Ecto neural progenitor cell (in vitro differentiated cells): ENCODE measurements around the gene MTRF1.
A peak's percentile ranks its signal among the peaks of the same experiment; 100 is the strongest.

Source experiments
- DNase-seq: peaks from one replicate; pipeline ENCODE4 v3.0.0-alpha.2; 2018; ENCODE audit warnings: low spot score

MTRF1 gene, protein sequence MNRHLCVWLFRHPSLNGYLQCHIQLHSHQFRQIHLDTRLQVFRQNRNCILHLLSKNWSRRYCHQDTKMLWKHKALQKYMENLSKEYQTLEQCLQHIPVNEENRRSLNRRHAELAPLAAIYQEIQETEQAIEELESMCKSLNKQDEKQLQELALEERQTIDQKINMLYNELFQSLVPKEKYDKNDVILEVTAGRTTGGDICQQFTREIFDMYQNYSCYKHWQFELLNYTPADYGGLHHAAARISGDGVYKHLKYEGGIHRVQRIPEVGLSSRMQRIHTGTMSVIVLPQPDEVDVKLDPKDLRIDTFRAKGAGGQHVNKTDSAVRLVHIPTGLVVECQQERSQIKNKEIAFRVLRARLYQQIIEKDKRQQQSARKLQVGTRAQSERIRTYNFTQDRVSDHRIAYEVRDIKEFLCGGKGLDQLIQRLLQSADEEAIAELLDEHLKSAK

GRCh38 chr13:41263261-41263971 lies at the start of gene MTRF1:
Gene MTRF1, minus strand, starts transcription at chr13:41263576. Its CDS starts 2,669 bp downstream, at chr13:41260907.
- DNase-seq: peak; percentile 80

- no peak for DNase-seq
These were observed 49.7 kb upstream of the MTRF1 start for GRCh38 chr13:41313117-41313516.

DNA sequence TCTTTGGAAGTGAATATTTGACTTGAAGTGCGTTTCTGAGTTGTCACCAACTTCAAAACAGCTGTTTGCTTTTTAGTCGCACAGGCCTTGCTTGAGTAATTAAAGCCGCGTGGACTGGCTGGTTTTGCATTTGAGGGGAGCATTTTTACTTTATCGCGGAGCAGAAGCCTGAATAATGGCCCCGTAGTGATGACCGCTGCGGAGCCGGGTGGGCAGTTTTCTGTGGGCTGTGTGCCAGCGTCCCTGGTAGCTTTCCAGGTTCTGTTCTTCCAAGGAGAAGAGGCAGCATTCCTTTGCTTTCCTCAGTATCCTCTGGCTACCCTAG lies 48.8 kb upstream of the MTRF1 start:
- DNase-seq: no peak

- no peak for DNase-seq
These were observed 48.2 kb upstream of the MTRF1 start for GRCh38 chr13:41311406-41312175.

DNA sequence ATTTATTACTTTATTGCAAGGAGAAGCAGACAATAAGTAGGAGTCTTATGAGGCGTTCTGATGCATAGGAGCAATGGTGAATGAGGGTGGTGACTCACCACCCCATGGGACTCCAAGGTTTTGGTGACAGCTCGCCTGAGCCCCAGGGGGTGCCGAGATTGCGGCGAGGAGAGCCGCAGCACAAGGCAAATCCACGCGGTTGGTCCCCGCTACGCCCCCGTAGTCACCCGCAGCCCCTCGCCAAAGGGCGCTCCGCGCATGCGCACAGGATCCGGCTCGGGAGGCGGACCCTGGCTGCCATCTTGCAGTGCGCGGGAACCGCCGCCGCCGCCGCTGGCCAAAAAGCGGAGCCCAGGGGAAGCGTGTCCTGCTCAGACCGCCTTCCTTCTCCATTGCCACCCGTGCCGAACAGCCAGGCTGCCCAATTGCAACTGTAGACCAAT lies 47.6 kb upstream of the MTRF1 start, which contains the start of gene NAA16:
NAA16 (plus strand) TSS at position 305 of the 443 bp plus-strand sequence. CDS start 262 bp downstream, outside the sequence.
- peak; percentile 97 for DNase-seq

- DNase-seq: no peak
These were observed 44.7 kb upstream of the MTRF1 start for GRCh38 chr13:41307884-41308640.

DNA sequence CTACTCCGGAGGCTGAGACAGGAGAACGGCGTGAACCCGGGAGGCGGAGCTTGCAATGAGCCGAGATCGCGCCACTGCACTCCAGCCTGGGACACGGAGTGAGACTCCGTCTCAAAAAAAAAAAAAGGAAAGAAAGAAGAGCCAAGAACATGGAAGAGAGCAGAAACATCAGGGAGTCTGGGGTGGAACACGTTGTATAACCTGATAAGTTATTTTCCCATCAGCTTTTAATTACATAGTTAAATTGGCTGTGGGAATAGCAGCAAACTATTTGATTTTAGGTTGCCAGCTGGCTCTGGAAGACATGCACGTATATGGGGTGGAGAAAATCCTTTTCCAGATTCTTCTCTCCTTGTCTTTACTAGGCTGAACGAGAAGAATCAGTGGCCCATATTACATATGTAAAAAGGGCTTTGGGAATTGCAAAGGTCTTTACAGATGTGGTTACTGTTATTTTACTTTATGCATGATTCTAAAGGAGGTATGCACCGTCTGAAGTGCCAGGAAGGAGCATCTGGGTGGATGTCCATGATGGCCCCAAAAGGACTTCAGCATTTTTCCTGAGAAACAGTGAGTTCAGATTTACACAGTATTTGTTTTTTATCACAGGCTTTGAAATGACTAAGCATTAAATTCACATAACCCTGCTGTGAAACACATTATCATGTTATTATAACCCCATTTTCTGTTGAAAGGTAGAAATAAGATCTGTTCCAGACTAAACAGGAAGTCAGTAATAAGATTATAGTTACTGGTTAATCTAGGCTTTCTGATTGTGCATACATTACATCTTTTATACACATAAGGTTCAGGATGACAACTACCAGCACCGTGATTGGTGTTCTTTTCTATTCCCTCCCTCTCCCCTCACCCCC lies 43.1 kb upstream of the MTRF1 start:
- no peak for DNase-seq

DNA sequence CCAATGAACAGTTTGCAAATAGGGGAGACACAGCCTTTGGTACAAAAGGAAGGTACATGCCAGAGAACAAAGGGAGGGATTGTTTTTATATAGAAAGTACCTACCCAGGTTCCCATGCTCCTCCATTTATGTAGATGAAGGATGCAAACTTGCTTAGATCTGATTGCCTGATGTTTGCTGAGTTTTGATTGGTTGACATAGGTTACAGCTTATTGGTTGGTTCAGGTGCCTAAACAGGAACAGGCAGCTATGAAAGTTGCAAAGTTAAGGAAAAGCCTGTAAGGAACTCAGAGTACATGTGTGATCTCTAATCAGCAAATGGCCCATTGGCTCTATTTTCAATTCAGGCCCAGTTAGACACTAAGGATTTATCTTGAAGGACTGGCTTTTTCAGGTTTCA lies 41.2 kb upstream of the MTRF1 start:
- no peak for DNase-seq

- no peak for DNase-seq
These were observed 39.4 kb upstream of the MTRF1 start for GRCh38 chr13:41302743-41303142.

- no peak for DNase-seq
These were observed 36.1 kb upstream of the MTRF1 start for GRCh38 chr13:41299316-41300094.

- no peak for DNase-seq
These were observed 33.7 kb upstream of the MTRF1 start for GRCh38 chr13:41296879-41297646.

- DNase-seq: no peak
These were observed 32.6 kb upstream of the MTRF1 start for GRCh38 chr13:41295973-41296372.

DNA sequence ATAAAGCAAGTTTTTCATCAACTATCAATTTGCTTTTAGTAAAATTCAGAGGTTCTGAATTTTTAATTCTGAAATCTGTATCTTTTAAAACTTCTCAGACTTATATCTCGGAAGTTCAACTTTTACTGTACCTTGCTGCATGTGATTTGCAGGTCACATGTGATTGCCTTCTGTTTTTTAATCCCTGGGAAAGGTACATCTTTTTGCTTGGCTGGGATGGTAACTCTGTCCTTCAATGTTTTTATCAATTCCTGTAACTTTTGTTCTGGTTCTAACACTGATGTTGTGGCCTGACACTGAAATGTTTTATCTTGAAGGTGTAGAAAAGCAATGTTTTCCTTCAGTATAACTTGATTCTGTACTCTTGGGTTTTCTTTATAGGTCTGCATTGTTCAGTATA lies 31.5 kb upstream of the MTRF1 start:
- no peak for DNase-seq

- no peak for DNase-seq
These were observed 29.9 kb upstream of the MTRF1 start for GRCh38 chr13:41293272-41293671.

DNA sequence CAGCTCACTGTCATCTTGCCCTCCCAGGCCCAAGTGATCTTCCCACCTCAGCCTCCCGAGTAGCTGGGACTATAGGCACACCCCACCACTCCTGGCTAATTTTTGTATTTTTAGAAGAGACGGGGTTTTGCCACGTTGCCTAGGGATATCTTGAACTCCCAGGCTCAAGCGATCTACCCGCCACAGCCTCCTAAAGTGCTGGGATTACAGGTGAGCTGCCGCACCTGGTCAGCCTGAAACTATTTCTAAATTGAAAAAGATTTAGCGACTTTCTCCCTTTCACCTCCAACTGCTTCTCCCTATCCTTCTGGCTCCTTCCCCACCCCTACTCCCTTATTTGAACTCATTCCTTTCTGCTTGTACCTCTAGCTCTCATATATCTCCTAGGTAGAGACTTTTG lies 27.9 kb upstream of the MTRF1 start:
- DNase-seq: no peak

- no peak for DNase-seq
These were observed 26.1 kb upstream of the MTRF1 start for GRCh38 chr13:41289463-41289881.

DNA sequence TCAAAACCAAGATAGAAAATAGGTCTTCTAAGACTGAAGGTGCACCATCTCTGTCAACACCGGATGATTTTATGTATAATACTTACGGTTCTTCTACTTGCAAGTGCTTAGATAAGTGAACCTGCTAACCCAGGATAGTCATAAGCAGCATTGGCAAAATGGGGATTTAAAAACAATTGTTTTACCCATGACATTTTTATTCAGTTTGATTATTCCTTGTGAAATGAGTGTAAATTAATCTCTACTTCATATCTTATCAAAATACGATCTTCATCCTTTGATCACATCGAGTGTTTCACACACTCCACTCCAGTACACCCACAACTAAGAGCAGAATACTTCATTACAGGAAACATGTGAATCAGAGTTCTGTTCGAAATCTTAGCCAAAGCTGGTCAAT lies 23.0 kb upstream of the MTRF1 start:
- DNase-seq: no peak

GRCh38 chr13:41284512-41285288 lies 21.3 kb upstream of the MTRF1 start:
- no peak for DNase-seq
